Mesendoderm (in vitro differentiated cells): ENCODE results near the gene RGPD6. TPM values are rescaled to one million over a fixed set of nuclear protein-coding genes. Genes with fewer than 3 reads are reported as not detected.
A peak's percentile ranks its signal among the peaks of the same experiment; 100 is the strongest.
"Not testable (repeated sequence)": the region's sequence is repeated elsewhere in the genome, so short reads cannot be mapped to it uniquely, and the experiment has no call there.

Experiments used
- DNase-seq: peaks from one replicate; pipeline ENCODE4 v3.0.0; 2013
- H2AK5ac ChIP-seq: 2 replicates; pipeline ENCODE4 v1.6.1; 2013; ENCODE audit warnings: low read length, inconsistent platforms
- H2BK120ac ChIP-seq: 2 replicates; pipeline ENCODE4 v1.6.1; 2013; ENCODE audit warnings: low read depth, mild to moderate bottlenecking, low read length, moderate library complexity, mixed read lengths
- H2BK15ac ChIP-seq: replicated peaks from 2 replicates; pipeline ENCODE4 v1.6.1; 2013; ENCODE audit warnings: low read depth, mild to moderate bottlenecking, moderate library complexity
- H2BK5ac ChIP-seq: 2 replicates; pipeline ENCODE4 v1.6.1; 2013; ENCODE audit warnings: low read length, inconsistent platforms
- H3K18ac ChIP-seq: 2 replicates; pipeline ENCODE4 v1.6.1; 2013; ENCODE audit warnings: mild to moderate bottlenecking, low read length, mixed read lengths
- H3K23ac ChIP-seq: one replicate; pipeline ENCODE4 v1.6.1; 2013; ENCODE audit warnings: low read length
- H3K27ac ChIP-seq: 2 replicates; pipeline ENCODE4 v1.5.1; 2013; ENCODE audit warnings: low read depth, mild to moderate bottlenecking, inconsistent platforms, low read length, moderate library complexity
- H3K27me3 ChIP-seq: 2 replicates; pipeline ENCODE4 v1.6.1; 2013; ENCODE audit warnings: low read length, control low read depth, mild to moderate bottlenecking, inconsistent platforms; ENCODE audit not compliant: insufficient read depth, poor library complexity
- H3K36me3 ChIP-seq: 2 replicates; pipeline ENCODE4 v1.6.1; 2013; ENCODE audit warnings: low read length, inconsistent platforms; ENCODE audit not compliant: control insufficient read depth, insufficient read depth
- H3K4ac ChIP-seq: one replicate; pipeline ENCODE4 v1.6.1; 2013; ENCODE audit warnings: low read depth, mild to moderate bottlenecking, low read length, moderate library complexity
- H3K4me1 ChIP-seq: 2 replicates; pipeline ENCODE4 v1.6.1; 2013; ENCODE audit warnings: low read depth, low read length, inconsistent platforms; ENCODE audit not compliant: control insufficient read depth
- H3K4me2 ChIP-seq: 2 replicates; pipeline ENCODE4 v1.6.1; 2013; ENCODE audit warnings: low read length
- H3K4me3 ChIP-seq: 2 replicates; pipeline ENCODE4 v1.5.1; 2013; ENCODE audit warnings: mild to moderate bottlenecking, low read length
- H3K56ac ChIP-seq: one replicate; pipeline ENCODE4 v1.6.1; 2013; ENCODE audit warnings: low read length
- H3K79me1 ChIP-seq: 2 replicates; pipeline ENCODE4 v1.6.1; 2013; ENCODE audit warnings: low read length, inconsistent platforms
- H3K79me2 ChIP-seq: 2 replicates; pipeline ENCODE4 v1.6.1; 2013; ENCODE audit warnings: mild to moderate bottlenecking, low read length; ENCODE audit not compliant: control insufficient read depth, insufficient read depth
- H3K9ac ChIP-seq: 2 replicates; pipeline ENCODE4 v1.6.1; 2013; ENCODE audit warnings: low read length, inconsistent platforms
- H4K5ac ChIP-seq: one replicate; pipeline ENCODE4 v1.6.1; 2013; ENCODE audit warnings: low read length
- H4K8ac ChIP-seq: one replicate; pipeline ENCODE4 v1.6.1; 2013; ENCODE audit warnings: low read depth, mild to moderate bottlenecking, control low read depth, low read length, moderate library complexity
- WGBS: extraction: QIAGEN DNeasy Blood & Tissue Kit; methylation state at CpG from one replicate; pipeline ENCODE4 v1.1.7; 2013; ENCODE audit warnings: low lambda C conversion rate, missing lambda C conversion rate; ENCODE audit not compliant: insufficient coverage; ENCODE audit errors: extremely low coverage; 5-methylcytosine and 5-hydroxymethylcytosine counted together
- polyA plus RNA-seq, 2 experiments: library from polyadenylated mRNA; stranded (reverse); fragments of 200-250 nt; gene quantifications; one replicate each; pipeline ENCODE4 v1.2.3, GENCODE V29; 2013

The RGPD6 gene
- 7.0 TPM for polyA plus RNA-seq (2013, experiment 1 of 2)
- 3.2 TPM for polyA plus RNA-seq (2013, experiment 2 of 2)

DNA sequence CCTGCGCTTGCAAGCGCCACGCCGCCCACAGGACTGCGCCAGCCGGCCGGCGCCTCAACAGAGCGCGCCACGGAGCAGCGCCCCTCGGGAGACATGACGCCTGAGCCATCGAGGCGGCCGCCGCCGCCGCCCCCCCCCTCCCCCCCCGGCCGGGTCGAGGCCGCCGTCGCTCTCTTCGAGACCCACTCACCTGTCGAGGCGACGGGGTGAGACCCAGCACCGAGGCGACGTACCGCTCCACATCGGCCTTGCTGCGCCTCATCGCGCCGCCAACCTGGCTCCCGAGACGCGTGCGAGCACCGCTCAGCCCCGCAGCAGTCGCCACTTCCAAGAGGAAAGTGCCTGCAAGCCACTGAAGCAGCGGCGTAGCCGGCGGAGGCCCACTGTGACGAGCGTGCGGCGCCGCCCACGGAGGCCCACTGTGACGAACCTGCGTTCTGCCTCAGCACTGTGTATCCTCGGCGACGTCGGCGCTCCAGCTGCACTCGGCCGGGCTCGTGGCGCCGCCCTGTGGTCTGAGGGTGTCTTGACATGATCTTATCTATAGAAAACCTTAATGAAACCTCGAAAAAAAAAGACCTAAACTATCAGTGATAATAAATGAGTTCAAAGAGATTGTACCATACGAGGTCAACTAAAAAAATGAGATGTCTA is at the start of gene RGPD6:
RGPD6 (minus strand) TSS at position 460 of the 654 bp plus-strand sequence; CDS start at position 262, 198 bp downstream.
- H3K27me3 ChIP-seq, H3K4me1 ChIP-seq, H3K23ac ChIP-seq, H3K4me3 ChIP-seq, H3K4me2 ChIP-seq, H2BK120ac ChIP-seq, H4K5ac ChIP-seq, H3K56ac ChIP-seq, DNase-seq, H3K4ac ChIP-seq, H3K36me3 ChIP-seq, H3K27ac ChIP-seq, H3K9ac ChIP-seq, H4K8ac ChIP-seq, H2BK5ac ChIP-seq, H2BK15ac ChIP-seq, H3K79me1 ChIP-seq, H3K18ac ChIP-seq, H3K79me2 ChIP-seq, H2AK5ac ChIP-seq: not testable (repeated sequence)
- no CpG with 5 or more reads among the region's 70 CpGs for WGBS

DNA sequence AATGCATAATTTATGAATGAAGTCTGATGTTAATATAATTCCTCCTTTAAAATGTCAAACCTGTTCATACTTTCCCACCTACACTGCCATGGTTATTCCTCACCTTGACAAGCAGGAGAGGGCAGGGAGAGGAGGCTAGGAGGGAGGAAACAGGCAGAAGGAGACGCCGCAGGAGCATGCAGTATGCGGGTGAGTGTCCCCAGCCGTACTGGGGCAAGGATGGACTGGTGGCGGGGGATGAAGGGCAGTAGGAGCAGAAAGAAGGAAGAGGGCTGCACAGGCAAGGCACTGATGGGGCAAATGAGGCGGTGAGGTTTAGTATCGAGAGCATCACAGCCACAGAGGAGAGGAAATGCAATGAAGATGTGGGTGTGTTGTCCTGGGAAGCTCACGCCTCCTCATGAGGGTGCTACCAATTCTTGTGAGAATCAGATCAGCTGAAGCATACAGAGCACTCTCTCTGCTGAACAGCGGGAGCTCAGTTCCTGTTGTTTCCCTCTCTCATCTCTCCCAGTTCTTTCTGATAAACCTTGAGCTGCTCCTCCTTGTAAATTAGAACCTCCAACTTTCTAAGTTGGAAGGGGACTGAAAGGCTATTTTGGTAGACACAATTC is 42.4 kb upstream of the RGPD6 start:
- H3K4me3 ChIP-seq, H3K4ac ChIP-seq, H3K9ac ChIP-seq, H3K23ac ChIP-seq, H2AK5ac ChIP-seq, H3K4me2 ChIP-seq, H3K56ac ChIP-seq, H3K79me1 ChIP-seq, H3K18ac ChIP-seq, H3K4me1 ChIP-seq, H3K27ac ChIP-seq, H3K27me3 ChIP-seq, H2BK15ac ChIP-seq, H2BK120ac ChIP-seq, H4K8ac ChIP-seq, H3K36me3 ChIP-seq, H3K79me2 ChIP-seq, H2BK5ac ChIP-seq, H4K5ac ChIP-seq: not testable (repeated sequence)
- WGBS: no CpG with 5 or more reads among the region's 9 CpGs
- peak; percentile 39 for DNase-seq

DNA sequence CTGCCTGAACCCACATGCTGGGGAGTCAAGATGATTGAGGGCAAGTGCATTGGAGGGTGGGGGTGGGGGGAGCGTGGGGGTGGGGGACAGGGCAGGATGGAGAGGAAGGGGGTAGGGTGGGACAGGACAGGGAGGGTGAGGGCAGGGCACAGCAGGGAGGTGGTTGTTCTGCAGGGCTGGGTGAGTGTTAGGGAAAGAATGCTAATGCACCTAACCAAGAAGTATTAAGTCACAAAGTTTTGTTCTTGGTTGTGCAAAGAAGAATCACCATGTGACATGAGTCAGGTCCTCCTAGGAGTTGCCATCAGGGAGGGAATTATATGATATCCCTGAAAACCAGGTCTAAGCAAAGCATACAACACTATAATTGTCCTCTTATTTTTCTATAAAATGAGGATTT is 36.9 kb upstream of the RGPD6 start:
- H3K23ac ChIP-seq, H3K27me3 ChIP-seq, H3K56ac ChIP-seq, H3K4me1 ChIP-seq, H2BK15ac ChIP-seq, H3K4ac ChIP-seq, H4K8ac ChIP-seq, H3K79me1 ChIP-seq, H3K27ac ChIP-seq, H2BK5ac ChIP-seq, H3K4me3 ChIP-seq, H2AK5ac ChIP-seq, H3K9ac ChIP-seq, DNase-seq, H3K36me3 ChIP-seq, H2BK120ac ChIP-seq, H3K79me2 ChIP-seq, H3K18ac ChIP-seq, H3K4me2 ChIP-seq, H4K5ac ChIP-seq: not testable (repeated sequence)
- WGBS: no CpG with 5 or more reads among the region's 1 CpG

DNA sequence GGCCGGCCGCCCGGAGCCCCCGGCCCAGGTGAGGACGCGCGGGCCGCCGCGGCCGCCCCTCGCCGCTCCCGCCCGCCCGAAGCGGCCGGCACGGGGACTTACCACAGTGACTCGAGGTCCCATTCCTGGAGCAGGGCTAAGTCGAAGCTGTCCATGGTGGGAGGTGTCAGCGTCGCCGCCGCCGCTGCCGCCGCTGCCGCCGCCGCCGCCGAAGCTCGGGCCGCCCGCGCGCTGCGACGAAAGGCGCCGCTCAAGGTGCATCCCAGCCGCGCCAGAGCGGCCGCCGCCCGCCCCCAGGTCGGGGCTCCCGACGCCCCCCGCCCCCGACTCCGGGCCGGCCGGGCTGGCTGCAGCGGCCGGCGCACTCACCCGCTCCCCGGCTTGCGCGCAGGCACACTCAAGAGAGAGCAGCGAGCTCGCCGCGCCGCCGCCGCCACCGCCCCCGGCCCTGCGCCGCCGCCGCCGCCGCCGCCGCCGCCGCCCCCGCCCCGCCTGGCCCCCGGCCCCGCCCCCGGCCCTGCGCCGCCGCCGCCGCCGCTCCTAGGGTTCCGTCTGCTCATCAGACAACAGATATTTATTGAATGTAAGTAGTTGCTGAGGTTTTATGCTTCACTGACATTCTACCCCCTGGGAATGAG is 33.7 kb upstream of the RGPD6 start:
- not testable (repeated sequence) for H4K8ac ChIP-seq, H3K27me3 ChIP-seq, H3K56ac ChIP-seq, H3K4ac ChIP-seq, H3K79me1 ChIP-seq, H3K9ac ChIP-seq, H3K18ac ChIP-seq, H3K4me3 ChIP-seq, H3K4me1 ChIP-seq, H2BK5ac ChIP-seq, H2BK120ac ChIP-seq, H3K27ac ChIP-seq, H3K79me2 ChIP-seq, H3K23ac ChIP-seq, H4K5ac ChIP-seq, H2BK15ac ChIP-seq, H2AK5ac ChIP-seq, DNase-seq, H3K36me3 ChIP-seq, H3K4me2 ChIP-seq
- WGBS: no CpG with 5 or more reads among the region's 94 CpGs

DNA sequence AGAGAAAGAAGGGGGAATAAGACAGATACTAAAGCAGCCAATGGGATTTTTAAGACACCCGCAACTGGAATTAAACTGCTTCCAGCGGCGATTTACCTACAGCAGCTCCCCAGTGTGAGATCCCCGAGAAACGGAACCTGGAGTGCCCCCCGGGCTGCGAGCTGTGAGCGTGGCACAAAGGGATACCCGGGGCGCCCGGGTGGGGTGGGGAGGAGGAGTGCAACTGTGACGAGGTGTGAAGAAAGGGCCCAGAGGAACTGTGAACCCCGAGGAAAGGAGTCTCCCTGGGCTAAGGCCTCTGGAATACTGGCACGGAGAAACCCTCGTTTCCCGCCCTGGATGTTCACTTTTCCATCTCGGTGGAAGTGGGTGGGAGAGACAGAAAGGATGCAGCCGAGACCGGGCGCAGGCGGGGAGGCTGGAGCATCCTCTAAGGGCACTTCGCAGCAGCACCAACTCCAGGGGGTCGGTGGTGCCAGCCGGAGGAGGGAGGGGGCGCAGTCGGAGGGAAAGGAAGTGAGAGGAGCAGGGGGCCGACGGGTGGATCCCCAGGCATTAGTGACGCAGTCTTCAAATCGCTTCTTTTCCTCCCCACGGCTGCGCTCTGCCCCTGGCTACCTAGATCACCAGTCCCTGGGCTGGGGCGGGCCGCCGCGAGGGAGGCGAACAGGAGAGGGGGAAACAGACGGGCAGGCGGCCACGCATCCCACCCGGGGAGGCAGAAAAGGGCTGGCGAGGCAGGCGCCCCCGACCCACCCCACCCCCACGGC is 33.0 kb upstream of the RGPD6 start:
- not testable (repeated sequence) for H3K79me2 ChIP-seq, H3K9ac ChIP-seq, H4K8ac ChIP-seq, H3K4me2 ChIP-seq, H3K4ac ChIP-seq, H3K27ac ChIP-seq, H3K23ac ChIP-seq, H3K79me1 ChIP-seq, H2BK15ac ChIP-seq, H3K4me1 ChIP-seq, H2BK5ac ChIP-seq, H3K18ac ChIP-seq, H3K27me3 ChIP-seq, H3K36me3 ChIP-seq, DNase-seq, H3K4me3 ChIP-seq, H3K56ac ChIP-seq, H4K5ac ChIP-seq, H2AK5ac ChIP-seq, H2BK120ac ChIP-seq
- no CpG with 5 or more reads among the region's 45 CpGs for WGBS
